Fibroblast of skin of back (primary cell): Measurements from ENCODE around the gene FKBP1A.

Experiments
- DNase-seq: peaks from one replicate; pipeline ENCODE4 v3.0.0-alpha.2; 2013

Gene FKBP1A

GRCh38 chr20:1383623-1384404 is 9.0 kb downstream of the FKBP1A start:
- no peak for DNase-seq

GRCh38 chr20:1382670-1383069 is 10.2 kb downstream of the FKBP1A start:
- DNase-seq, result no peak

- no peak for DNase-seq
These were observed 10.9 kb downstream of the FKBP1A start for GRCh38 chr20:1381753-1382591.

- no peak for DNase-seq
These were observed 14.1 kb downstream of the FKBP1A start for GRCh38 chr20:1378735-1379125.

- no peak for DNase-seq
These were observed 14.7 kb downstream of the FKBP1A start for GRCh38 chr20:1377984-1378734.

GRCh38 chr20:1377341-1377871 is 15.4 kb downstream of the FKBP1A start:
- DNase-seq, result no peak

- DNase-seq, result no peak
These were observed 16.2 kb downstream of the FKBP1A start for GRCh38 chr20:1376408-1377270.

GRCh38 chr20:1376007-1376406 is 16.8 kb downstream of the FKBP1A start:
- no peak for DNase-seq

- DNase-seq, result peak; percentile 52
These were observed 17.3 kb downstream of the FKBP1A start for GRCh38 chr20:1375515-1375914.

- DNase-seq, result no peak
These were observed 18.6 kb downstream of the FKBP1A start for GRCh38 chr20:1374246-1374645.

GRCh38 chr20:1373614-1374013 is 19.2 kb downstream of the FKBP1A start:
- no peak for DNase-seq

GRCh38 chr20:1373036-1373435 is 19.8 kb downstream of the FKBP1A start:
- DNase-seq, result no peak

GRCh38 chr20:1371830-1372539 is 20.9 kb downstream of the FKBP1A start:
- no peak for DNase-seq

- no peak for DNase-seq
These were observed 21.6 kb downstream of the FKBP1A start for GRCh38 chr20:1371202-1371782.

- DNase-seq, result peak; percentile 36
These were observed 22.2 kb downstream of the FKBP1A start for GRCh38 chr20:1370548-1371110.

GRCh38 chr20:1369970-1370369 is 22.9 kb downstream of the FKBP1A start:
- no peak for DNase-seq

GRCh38 chr20:1368448-1369199 is 24.2 kb downstream of the FKBP1A start:
- peak; percentile 36 for DNase-seq

GRCh38 chr20:1367479-1367878 is 25.4 kb downstream of the FKBP1A start:
- no peak for DNase-seq

GRCh38 chr20:1364106-1364505 is 28.7 kb downstream of the FKBP1A start:
- no peak for DNase-seq

- DNase-seq, result no peak
These were observed 29.3 kb downstream of the FKBP1A start for GRCh38 chr20:1363522-1363921.
